ENCODE measurements around the gene NR4A3.

DNA sequence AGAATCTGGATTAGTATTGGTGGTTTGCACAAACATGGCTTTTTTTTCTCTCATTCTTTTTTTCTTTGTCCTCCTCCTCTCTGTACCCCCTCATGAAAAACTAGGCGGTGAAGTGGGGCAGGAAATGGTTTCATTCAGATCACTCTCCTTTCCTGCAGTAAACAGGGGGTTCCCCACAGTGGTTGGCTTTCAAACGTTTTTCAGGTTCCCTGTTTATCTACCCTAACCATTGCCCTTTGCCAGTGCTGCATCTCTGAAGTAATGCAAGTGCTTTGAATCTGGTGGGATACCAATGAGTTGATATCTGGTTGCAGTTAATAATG lies 29.8 kb downstream of the NR4A3 start:
- TF ChIP-seq POLR2A (IDR thresholded peaks at IDR 0.05) = no peak
- TF ChIP-seq, protein P1, sequence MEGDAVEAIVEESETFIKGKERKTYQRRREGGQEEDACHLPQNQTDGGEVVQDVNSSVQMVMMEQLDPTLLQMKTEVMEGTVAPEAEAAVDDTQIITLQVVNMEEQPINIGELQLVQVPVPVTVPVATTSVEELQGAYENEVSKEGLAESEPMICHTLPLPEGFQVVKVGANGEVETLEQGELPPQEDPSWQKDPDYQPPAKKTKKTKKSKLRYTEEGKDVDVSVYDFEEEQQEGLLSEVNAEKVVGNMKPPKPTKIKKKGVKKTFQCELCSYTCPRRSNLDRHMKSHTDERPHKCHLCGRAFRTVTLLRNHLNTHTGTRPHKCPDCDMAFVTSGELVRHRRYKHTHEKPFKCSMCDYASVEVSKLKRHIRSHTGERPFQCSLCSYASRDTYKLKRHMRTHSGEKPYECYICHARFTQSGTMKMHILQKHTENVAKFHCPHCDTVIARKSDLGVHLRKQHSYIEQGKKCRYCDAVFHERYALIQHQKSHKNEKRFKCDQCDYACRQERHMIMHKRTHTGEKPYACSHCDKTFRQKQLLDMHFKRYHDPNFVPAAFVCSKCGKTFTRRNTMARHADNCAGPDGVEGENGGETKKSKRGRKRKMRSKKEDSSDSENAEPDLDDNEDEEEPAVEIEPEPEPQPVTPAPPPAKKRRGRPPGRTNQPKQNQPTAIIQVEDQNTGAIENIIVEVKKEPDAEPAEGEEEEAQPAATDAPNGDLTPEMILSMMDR (IDR thresholded peaks at IDR 0.05) = no peak

Measured in right lobe of liver (tissue), 4 donors.